K562 (cell line): ENCODE data around the gene HOGA1. TPM values are rescaled to one million over a fixed set of nuclear protein-coding genes. Genes with fewer than 3 reads are reported as not detected.
A peak's percentile ranks its signal among the peaks of the same experiment; 100 is the strongest.

Experiments used
- ELF1 ChIP-seq: fragments of 200-800 bp; sonication (Bioruptor generic); IDR thresholded peaks from 2 replicates; pipeline ENCODE4 v1.6.1; 2016; ENCODE audit warnings: missing genetic modification characterization, missing compliant biosample characterization
- GABPA ChIP-seq: fragments of 200-800 bp; sonication (Bioruptor generic); conservative IDR thresholded peaks from 2 replicates; pipeline ENCODE4 v1.6.1; 2016; ENCODE audit warnings: low read depth, missing genetic modification characterization, missing compliant biosample characterization
- LCOR ChIP-seq: sonication (generic); formaldehyde crosslinking; IDR thresholded peaks from 2 replicates; pipeline ENCODE4 v1.8.0; 2022; ENCODE audit warnings: mild to moderate bottlenecking, missing genetic modification reagents
- RAD21 ChIP-seq, 2 experiments: fragments of 250-450 bp in 1 of 2; fragments of 450-650 bp in 1 of 2; sonication (Bioruptor Pico) in 1 of 2; formaldehyde crosslinking in 1 of 2; IDR thresholded peaks in 1 of 2; conservative IDR thresholded peaks in 1 of 2; 2 replicates each; pipeline versions ENCODE4 v1.4.0 to v1.8.0; 2020 to 2022; ENCODE audit warnings: mild to moderate bottlenecking in 2 of 2, moderate library complexity in 1 of 2
- ZNF217 ChIP-seq: sonication (generic); formaldehyde crosslinking; IDR thresholded peaks from 2 replicates; pipeline ENCODE4 v1.8.0; 2022; ENCODE audit warnings: mild to moderate bottlenecking, missing genetic modification reagents
- ZNF347 ChIP-seq: fragments of 450-650 bp; formaldehyde crosslinking; IDR thresholded peaks from 2 replicates; pipeline ENCODE4 v1.4.0; 2020; ENCODE audit warnings: low read depth, mild to moderate bottlenecking, moderate library complexity
- polyA plus RNA-seq, 8 experiments: library from polyadenylated mRNA; depleted of rRNA in 4 of 8; stranded (reverse) in 5 of 8; unstranded in 3 of 8; fragments of >200 nt; fragmentation: Nextera tagmentation in 2 of 8; fragmentation: Illumina TruSeq in 1 of 8; extraction: Ambion mirVana in 2 of 8; extraction: Trizol in 1 of 8; gene quantifications; 2 replicates each; pipeline versions ENCODE4 v1.2.1 to v1.2.3, GENCODE V29; 2011 to 2014; ENCODE audit warnings: inconsistent platforms in 1 of 8, missing spikeins in 1 of 8
- total RNA-seq, 7 experiments: library from RNA; depleted of rRNA in 6 of 7; stranded (reverse); fragments of >200 nt in 6 of 7; fragmentation: Illumina TruSeq in 2 of 7; extraction: Trizol in 2 of 7; gene quantifications; 2 replicates each; pipeline versions ENCODE4 v1.2.1 to v1.2.3, GENCODE V29; 2011 to 2021; ENCODE audit warnings: low replicate concordance in 1 of 7
- TF ChIP-seq, protein P1 (sequence below): fragments of 150-350 bp; IDR thresholded peaks from 2 replicates; pipeline ENCODE4 v1.6.1; 2014; ENCODE audit warnings: low read depth, mild to moderate bottlenecking, low read length, borderline replicate concordance
- TF ChIP-seq, protein P2 (sequence below): fragments of 450-650 bp; formaldehyde crosslinking; IDR thresholded peaks from 2 replicates; pipeline ENCODE4 v1.4.0; 2020; ENCODE audit warnings: mild to moderate bottlenecking, moderate library complexity
- TF ChIP-seq, protein P3 (sequence below): sonication (generic); formaldehyde crosslinking; IDR thresholded peaks from 2 replicates; pipeline ENCODE4 v1.8.0; 2023; ENCODE audit warnings: missing genetic modification reagents, mild to moderate bottlenecking, borderline replicate concordance
- TF ChIP-seq, protein P4 (sequence below): sonication (generic); formaldehyde crosslinking; IDR thresholded peaks from 2 replicates; pipeline ENCODE4 v1.8.0; 2022; ENCODE audit warnings: missing genetic modification reagents, mild to moderate bottlenecking, moderate library complexity, borderline replicate concordance
- TF ChIP-seq, protein P5 (sequence below): fragments of 250-450 bp; sonication (Bioruptor Pico); IDR thresholded peaks from 2 replicates; pipeline ENCODE4 v1.8.0; 2021; ENCODE audit warnings: moderate library complexity, mild to moderate bottlenecking, inconsistent platforms

The HOGA1 gene
- total and polyA plus RNA-seq, 9 of the 15 experiments (the other 6 are each of a cell fraction or from before 2014, with no cell fraction given) = not detected

DNA sequence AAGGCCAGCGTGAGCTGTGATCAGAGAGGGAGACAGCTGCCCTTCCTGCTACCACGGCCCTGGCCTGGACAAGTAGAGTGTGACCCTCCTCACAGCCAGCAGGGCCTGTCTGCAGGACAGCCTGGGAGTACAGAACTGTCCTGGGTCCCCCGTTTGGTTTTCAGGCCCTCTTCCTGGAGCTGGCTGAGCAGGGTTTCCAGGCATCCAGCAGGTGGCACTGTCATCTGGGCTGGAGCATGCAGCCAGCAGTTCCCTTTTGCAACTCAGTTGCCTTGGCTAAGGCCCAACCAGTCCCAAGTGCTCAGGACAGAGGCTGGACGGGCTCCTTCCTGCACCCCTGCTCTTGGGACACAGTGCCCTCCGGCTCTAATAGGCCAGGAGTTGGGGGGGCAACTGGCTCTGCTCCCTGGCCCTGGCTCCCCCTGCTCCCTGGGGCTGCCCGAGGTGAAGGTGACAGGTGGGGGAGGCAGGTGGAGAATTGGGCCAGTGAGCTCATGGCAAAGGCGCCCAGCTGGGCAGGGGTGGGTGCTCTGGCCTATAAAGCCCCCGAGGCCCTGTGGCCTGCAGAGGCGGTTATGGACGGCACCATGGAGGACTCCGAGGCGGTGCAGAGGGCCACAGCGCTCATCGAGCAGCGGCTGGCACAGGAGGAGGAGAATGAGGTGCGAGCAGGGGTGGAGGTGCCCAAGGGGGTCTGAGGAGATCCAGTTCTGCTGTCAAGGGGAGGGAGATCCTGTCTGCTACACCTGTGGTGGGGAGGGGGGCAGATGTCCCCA, 11.8 kb upstream of the HOGA1 start, which contains the start of gene ANKRD2 (continued):
- no peak for TF ChIP-seq ZNF347 (CRISPR knock-in tag)
- TF ChIP-seq, protein P1, sequence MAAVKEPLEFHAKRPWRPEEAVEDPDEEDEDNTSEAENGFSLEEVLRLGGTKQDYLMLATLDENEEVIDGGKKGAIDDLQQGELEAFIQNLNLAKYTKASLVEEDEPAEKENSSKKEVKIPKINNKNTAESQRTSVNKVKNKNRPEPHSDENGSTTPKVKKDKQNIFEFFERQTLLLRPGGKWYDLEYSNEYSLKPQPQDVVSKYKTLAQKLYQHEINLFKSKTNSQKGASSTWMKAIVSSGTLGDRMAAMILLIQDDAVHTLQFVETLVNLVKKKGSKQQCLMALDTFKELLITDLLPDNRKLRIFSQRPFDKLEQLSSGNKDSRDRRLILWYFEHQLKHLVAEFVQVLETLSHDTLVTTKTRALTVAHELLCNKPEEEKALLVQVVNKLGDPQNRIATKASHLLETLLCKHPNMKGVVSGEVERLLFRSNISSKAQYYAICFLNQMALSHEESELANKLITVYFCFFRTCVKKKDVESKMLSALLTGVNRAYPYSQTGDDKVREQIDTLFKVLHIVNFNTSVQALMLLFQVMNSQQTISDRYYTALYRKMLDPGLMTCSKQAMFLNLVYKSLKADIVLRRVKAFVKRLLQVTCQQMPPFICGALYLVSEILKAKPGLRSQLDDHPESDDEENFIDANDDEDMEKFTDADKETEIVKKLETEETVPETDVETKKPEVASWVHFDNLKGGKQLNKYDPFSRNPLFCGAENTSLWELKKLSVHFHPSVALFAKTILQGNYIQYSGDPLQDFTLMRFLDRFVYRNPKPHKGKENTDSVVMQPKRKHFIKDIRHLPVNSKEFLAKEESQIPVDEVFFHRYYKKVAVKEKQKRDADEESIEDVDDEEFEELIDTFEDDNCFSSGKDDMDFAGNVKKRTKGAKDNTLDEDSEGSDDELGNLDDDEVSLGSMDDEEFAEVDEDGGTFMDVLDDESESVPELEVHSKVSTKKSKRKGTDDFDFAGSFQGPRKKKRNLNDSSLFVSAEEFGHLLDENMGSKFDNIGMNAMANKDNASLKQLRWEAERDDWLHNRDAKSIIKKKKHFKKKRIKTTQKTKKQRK = no peak
- peak; percentile 34; the same call in 1 of the 2 replicates for TF ChIP-seq ELF1 (tag)
- TF ChIP-seq, protein P2, sequence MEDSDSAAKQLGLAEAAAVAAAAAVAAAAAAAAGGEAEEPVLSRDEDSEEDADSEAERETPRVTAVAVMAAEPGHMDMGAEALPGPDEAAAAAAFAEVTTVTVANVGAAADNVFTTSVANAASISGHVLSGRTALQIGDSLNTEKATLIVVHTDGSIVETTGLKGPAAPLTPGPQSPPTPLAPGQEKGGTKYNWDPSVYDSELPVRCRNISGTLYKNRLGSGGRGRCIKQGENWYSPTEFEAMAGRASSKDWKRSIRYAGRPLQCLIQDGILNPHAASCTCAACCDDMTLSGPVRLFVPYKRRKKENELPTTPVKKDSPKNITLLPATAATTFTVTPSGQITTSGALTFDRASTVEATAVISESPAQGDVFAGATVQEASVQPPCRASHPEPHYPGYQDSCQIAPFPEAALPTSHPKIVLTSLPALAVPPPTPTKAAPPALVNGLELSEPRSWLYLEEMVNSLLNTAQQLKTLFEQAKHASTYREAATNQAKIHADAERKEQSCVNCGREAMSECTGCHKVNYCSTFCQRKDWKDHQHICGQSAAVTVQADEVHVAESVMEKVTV = peak; percentile 56
- TF ChIP-seq GABPA = no peak
- TF ChIP-seq RAD21 (CRISPR knock-in tag; conservative IDR thresholded peaks at IDR 0.05 in 1 of 2, IDR thresholded peaks at IDR 0.05 in 1 of 2) = peak; percentile 75 to 86
- TF ChIP-seq ZNF217 (CRISPR knock-in tag) = no peak
- TF ChIP-seq, protein P3, sequence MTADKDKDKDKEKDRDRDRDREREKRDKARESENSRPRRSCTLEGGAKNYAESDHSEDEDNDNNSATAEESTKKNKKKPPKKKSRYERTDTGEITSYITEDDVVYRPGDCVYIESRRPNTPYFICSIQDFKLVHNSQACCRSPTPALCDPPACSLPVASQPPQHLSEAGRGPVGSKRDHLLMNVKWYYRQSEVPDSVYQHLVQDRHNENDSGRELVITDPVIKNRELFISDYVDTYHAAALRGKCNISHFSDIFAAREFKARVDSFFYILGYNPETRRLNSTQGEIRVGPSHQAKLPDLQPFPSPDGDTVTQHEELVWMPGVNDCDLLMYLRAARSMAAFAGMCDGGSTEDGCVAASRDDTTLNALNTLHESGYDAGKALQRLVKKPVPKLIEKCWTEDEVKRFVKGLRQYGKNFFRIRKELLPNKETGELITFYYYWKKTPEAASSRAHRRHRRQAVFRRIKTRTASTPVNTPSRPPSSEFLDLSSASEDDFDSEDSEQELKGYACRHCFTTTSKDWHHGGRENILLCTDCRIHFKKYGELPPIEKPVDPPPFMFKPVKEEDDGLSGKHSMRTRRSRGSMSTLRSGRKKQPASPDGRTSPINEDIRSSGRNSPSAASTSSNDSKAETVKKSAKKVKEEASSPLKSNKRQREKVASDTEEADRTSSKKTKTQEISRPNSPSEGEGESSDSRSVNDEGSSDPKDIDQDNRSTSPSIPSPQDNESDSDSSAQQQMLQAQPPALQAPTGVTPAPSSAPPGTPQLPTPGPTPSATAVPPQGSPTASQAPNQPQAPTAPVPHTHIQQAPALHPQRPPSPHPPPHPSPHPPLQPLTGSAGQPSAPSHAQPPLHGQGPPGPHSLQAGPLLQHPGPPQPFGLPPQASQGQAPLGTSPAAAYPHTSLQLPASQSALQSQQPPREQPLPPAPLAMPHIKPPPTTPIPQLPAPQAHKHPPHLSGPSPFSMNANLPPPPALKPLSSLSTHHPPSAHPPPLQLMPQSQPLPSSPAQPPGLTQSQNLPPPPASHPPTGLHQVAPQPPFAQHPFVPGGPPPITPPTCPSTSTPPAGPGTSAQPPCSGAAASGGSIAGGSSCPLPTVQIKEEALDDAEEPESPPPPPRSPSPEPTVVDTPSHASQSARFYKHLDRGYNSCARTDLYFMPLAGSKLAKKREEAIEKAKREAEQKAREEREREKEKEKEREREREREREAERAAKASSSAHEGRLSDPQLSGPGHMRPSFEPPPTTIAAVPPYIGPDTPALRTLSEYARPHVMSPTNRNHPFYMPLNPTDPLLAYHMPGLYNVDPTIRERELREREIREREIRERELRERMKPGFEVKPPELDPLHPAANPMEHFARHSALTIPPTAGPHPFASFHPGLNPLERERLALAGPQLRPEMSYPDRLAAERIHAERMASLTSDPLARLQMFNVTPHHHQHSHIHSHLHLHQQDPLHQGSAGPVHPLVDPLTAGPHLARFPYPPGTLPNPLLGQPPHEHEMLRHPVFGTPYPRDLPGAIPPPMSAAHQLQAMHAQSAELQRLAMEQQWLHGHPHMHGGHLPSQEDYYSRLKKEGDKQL (CRISPR knock-in tag) = 0 out of 2 replicates have a peak, but pooled peaks have one; percentile 22
- TF ChIP-seq, protein P4, sequence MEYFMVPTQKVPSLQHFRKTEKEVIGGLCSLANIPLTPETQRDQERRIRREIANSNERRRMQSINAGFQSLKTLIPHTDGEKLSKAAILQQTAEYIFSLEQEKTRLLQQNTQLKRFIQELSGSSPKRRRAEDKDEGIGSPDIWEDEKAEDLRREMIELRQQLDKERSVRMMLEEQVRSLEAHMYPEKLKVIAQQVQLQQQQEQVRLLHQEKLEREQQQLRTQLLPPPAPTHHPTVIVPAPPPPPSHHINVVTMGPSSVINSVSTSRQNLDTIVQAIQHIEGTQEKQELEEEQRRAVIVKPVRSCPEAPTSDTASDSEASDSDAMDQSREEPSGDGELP (CRISPR knock-in tag) = peak; percentile 53; the same call in 1 of the 2 replicates
- TF ChIP-seq, protein P5, sequence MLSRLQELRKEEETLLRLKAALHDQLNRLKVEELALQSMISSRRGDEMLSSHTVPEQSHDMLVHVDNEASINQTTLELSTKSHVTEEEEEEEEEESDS (CRISPR knock-in tag) = no peak
- no peak for TF ChIP-seq LCOR (CRISPR knock-in tag)
